GM19328 (cell line): ENCODE results near the gene AGO3.
A peak's percentile ranks its signal among the peaks of the same experiment; 100 is the strongest.
"Not testable (repeated sequence)": the region's sequence is repeated elsewhere in the genome, so short reads cannot be mapped to it uniquely, and the experiment has no call there.

Source experiments
- ATAC-seq: cut with Tn5 transposase; IDR thresholded peaks from one replicate; pipeline ENCODE4 v1.9.1; 2021; ENCODE audit warnings: mild to moderate bottlenecking, moderate library complexity; ENCODE audit not compliant: unreplicated experiment

Gene AGO3

DNA sequence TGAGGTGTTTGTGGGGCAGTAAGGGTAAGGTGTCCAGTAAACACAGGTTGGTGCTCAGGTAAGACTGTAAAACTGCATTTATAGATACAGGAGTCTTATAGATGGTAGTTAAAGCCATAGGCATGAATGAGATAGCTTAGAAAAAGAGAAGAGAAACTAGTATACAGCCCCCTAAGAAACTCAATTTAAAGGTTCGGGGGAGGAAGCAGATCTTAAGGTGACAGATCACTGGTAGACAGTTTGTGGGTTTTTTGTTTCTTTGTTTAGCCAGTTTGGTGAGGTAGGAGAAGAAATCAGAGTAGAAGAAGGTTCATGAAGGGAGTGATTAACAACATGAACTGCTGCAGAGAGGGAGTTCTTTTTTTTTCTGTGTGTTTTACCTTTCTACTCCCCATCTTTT lies 6.1 kb upstream of the AGO3 start:
- no peak for ATAC-seq

DNA sequence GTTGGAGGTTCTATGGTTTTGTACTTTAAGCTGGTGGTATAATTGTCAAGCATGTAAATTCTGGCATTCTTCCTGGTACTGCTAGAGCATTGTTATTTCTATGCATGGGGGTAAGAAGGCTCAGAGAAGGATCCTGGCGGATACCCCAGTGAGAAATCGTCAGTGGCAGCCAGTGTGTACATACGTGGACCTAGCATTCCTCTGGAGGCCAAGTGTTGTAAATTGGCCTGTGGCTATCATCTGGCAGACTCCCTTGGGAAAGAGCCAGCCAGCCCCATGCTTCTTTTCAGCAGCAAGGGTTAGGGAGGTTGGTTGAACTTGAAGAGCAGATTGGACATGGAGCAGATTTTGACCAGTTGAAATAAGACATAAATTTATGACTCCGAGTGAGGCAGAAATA lies 5.2 kb upstream of the AGO3 start:
- no peak for ATAC-seq

DNA sequence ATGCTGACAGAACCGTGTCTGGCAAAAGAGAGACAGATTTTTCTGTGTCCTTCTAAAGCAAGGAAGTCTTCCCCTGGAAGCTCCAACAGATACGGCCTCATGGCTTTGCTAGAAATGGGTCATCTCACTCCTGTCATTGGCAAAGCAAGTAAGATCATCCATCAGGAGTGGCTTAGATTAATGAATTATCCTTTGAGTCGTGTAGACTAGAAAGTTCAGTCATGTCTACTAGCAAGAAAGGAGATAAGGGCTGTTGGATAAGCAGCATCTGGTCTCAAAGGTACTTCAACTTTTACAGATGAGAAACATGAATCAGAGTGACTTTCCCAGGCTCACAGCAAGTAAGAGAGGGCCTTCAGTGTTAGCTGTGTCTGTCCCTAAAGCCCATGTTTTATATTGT lies 3.4 kb upstream of the AGO3 start:
- ATAC-seq = no peak

DNA sequence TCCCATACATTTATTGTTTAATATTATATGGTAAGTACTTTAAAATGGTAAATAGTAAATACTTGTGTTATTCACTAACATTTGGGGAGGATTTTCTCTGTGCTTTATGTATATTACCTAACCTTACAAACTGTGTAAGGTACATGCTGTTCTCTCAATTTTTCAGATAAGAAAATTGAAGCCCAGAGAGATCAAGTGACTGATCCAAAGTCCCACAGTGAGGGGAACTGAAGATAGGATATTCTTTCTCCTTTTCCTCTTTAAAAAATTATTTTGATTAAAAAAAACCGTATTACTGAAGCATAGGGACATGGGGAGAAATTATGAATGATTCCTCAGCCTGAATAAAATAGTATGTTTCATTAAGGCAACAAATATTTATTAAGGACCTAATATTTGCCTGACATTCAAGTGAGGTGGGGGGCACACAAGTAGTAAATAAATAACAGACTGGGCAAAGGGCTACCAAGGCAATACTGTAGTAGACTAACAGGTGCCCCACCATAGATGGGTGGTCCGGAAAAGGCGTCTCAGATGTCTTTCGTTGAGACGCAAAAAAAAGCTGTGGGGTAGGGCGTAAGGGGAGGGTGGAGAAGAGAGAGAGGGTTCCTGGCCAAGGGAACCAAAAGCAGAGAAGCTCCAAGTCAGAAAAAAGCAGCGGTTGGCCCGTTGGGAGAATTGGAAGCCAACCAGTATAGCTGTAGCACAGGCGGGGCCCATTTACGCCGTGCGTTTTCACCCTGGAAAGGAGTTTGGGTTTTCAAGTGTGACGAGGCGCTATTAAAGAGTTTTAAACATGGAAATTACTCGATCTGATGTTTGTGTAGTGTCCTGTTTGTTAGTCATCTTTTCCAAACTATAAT lies 944 bp upstream of the AGO3 start:
- no peak for ATAC-seq

DNA sequence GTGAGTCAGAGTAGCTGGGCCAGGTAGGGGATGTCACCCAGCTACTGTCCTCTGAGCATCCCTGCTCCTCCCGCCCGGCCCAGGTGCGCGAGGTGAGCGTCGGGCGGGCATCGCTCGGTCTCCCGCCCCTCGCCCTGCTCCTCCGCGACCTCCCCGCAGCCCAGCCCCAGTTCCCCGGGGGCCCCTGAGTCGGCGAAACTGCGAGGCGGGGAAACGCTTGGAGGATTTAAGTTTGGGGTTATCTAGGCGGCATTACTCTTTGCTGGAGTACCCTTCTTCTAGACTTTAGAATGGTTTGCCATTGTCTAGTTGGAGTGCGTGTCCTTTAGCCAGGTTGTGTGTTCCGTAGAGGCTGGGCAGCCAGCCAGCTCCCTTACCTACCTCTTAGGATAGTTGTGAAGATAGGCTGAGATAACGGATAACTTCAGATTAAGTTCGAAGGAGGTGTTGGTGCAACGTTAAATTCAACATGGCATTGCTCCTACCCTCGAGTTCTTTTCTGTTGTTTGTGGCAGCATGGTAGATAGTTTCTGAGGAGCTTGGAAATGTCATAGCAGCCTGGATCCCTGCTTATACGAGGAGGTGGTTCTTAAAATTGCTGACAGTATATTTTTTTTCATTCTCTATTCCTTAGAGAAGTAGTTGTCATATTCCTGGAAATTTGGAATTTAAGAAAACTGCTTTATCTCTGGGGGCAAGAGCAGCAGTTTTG lies 697 bp downstream of the AGO3 start:
- peak; percentile 29 for ATAC-seq

DNA sequence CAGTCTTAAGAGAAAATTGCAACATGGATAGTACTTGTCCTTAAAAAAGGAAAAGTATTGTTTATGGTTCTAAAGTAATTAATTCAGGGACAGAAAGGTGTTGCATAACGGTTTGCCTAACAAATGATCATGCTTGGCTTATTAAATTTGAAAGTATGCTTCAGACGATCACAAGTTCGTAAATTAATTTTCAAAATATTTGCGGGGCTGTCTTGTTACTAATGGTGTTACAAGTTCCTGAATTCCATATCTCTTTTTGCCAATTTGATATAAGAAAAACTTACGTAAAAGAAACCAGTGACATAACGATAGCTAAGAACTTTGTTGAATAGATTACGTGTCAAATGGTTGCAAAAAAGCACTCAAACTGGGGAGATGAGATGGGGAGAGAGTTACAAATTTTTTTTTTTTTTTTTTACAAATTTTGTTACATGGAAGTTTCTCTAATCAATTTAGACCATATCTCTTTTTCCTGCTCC lies 1.3 kb downstream of the AGO3 start:
- ATAC-seq = no peak

DNA sequence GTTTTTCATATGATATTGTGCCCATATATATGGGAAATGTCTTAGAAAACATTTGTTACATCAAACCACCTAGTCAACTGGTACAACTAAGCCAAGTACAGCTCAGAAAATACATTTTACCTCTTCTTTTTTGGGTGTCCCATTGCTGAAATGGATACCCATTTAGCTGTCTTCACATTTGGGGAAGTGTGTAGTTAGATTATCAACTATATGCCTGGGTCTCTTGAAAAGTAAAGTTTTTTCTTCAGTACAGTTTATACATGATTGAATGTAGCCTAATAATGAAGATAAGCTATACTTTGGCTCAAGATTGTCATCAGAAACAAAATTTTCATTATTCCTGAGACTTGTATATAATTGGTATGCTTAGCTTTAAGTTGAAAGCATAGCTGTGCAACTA lies 2.0 kb downstream of the AGO3 start:
- no peak for ATAC-seq

DNA sequence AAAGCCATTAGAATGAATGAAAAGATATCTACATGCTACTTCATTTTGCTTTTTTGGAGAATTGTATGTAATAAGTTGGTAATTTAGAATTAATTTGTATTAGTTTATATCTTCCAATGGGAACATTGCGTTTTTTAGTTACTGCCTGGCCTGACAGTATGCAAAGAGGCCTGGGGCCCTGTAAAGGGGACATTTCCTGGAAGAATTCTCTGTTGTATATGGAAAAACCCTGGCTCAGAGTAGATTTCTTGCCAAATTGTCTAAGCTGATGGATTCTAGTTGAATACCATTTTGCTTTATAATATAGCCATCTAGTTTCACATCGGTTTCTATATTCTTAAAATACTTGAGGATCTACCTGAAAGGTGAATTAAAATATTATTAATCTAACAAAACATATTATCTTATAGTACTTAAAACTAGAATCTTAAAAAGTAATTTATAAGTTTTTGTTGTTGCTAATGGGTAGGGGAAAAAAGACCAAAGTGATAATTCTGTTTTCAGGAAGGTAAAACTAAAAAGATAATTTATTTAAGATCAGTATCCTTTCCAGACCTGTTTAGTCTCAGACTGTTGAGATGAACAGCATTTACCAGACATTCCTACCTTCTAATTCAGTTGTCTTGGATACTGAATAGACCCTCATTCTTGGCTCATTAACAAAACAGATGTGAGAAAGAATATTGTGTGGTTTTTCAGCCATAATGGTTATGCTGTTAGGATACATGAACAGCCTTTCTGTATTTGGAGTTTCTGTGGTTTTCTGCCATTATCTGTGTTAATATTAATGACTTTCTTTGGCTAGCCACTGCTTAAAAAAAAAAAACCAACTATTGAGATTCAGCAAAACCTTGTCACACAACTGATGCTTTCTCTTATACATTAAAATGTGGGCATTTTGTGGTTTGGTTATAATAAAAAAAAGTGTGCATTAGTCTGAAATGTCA lies 4.8 kb downstream of the AGO3 start:
- no peak for ATAC-seq

DNA sequence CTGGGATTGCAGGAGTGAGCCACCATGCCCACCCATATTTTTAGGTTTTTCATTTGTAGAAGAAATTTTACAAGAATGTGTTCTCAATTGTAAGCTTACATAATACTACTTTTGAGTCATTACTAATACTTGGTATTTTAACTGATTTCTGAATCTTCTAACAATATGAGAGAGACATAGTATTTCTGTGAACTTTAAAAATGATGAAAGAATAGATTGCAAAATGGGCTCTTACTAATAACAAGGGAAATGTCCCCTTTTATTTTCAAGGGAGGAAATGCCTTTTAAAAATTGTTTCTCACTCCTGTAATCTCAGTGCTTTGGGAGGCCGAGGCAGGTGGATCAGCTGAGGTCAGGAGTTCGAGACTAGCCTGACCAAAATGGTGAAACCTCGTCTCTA lies 5.9 kb downstream of the AGO3 start:
- ATAC-seq = no peak

DNA sequence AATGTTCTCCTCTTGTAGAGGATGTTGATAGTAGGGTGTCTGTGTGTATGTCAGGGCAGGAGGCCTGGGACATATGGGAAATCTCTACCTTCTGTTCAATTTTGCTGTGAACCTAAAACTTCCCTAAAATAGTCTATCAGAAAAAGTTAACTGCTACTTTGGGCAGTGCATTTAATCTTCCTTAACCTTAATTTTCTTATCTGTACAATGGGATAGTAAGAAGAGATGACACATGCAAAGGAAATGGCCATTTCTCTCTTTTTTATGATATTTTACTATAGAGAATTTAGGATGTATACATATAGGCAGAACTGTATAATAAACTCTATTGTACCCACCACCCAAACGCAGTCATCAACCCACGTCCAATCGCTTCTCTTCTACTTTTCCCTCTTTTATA lies 8.6 kb downstream of the AGO3 start:
- no peak for ATAC-seq

DNA sequence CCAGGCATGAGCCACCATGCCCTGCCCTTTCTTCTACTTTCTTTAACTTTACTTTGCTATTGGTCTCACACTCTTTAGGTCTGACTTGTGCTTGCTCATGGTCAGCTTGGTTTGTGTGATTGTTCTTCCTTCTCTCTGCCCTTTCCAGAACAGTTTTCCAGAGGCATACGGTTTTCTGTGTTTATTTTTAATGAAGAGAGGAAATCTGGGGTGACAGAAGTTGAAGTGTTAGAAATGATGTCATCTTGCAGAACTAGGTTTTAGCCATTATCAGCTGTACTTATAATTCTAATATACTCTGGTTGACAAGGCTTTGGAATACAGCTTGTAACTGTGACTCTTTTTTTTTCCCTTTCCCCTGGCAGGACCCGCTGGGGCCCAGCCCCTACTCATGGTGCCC lies 14.4 kb downstream of the AGO3 start:
- no peak for ATAC-seq

DNA sequence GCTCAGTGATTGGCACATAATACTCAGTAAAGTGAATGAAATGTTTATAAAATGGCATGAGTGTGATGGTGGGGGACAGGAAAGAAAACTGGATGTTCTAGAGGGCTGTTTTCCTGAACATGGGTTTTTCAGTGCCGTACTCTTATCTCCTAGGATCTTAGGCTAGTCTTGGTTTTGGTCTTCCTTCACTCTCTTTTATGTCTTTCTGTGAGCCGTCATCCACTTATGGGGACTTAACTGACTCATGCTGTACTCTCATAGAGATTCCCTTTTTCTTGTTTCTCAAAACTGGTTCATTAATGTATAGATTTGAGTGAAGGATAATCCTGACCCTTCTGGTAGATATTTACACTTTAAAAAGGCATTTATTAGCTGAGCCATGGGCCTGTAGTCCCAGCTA lies 16.6 kb downstream of the AGO3 start:
- ATAC-seq = no peak

DNA sequence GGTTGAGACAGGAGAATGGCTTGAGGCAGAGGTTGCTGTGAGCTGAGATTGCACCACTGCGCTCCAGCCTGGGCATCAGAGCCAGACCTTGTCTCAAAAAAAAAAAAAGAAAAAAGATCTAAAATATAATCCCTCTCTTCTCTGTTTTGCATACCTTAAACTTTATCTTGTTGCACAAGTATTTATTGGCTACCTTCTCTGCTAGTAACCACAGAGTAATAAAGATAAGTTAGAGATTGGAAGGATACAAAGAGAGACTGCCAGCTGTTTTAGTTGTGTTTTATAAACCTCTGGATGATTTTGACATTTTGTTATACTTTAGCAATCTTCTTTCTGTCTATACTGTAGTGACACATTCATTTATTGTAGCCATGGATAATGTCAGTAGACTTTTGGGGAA lies 27.7 kb downstream of the AGO3 start:
- ATAC-seq = no peak

DNA sequence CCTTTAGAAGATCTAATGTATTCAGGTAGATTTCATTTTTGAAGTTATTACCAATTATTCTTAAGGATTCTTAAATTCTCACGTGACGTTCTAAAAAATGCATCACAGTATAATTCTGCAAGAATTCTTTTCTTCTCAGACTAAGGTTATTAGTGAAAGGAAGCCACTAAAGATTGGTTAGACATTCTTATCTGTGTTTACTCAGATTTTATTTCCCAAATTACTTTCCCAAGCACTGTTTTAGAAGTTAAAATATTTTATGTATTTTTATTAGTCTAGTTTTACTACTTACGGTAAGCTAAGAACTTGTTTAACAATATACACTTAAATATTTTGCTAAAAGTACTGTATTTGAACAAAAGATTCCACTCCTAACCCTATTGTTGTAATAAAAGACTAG lies 28.4 kb downstream of the AGO3 start:
- no peak for ATAC-seq

DNA sequence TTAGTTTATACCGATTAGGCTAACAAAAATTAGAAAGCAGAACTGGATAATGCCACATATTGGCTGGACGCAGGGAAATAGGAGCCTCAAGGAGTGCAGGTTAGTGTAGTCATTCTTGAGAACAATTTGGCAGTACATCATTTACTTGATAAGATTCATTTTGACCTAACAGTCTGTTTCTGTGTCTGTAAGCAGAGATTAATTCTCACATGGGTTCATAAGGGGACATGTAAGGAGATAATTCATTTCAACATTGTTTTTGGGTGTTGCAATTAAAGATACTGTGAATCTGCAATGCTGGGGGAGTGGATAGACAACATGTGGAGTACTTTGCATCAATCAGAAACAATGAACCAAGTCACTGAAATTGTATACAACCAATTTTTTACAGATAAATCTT lies 32.0 kb downstream of the AGO3 start:
- ATAC-seq = no peak

DNA sequence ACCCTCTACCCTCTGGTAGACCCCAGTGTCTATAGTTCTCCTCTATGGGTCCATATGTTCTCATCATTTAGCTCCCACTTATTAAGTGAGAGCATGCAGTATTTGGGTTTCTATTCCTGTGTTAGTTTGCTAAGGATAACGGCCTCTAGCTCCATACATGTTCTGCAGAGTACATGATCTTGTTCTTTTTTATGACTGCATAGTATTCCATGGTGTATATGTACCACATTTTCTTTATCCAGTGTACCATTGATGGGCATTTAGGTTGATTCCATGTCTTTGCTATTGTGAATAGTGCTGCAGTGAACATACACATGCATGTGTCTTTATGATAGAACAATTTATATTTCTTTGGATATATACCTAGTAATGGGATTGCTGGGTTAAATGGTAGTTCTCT lies 33.4 kb downstream of the AGO3 start:
- ATAC-seq = not testable (repeated sequence)

DNA sequence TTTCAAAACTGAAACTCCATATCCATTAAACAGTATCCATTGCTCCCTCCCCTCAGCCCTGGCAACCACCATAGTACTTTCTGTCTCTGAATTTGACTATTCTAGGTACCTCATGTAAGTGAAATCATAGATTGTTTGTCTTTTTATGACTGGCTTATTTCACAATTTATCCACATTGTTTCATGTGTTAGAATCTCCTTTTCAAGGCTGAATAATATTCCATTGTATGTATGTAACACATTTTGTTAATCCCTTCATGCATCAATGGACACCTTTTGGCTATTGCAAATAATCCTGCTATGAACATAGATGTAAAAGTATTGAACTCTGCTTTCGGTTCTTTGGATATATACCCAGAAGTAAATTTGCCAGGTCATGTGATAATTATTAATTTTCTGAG lies 37.5 kb downstream of the AGO3 start:
- ATAC-seq = no peak

DNA sequence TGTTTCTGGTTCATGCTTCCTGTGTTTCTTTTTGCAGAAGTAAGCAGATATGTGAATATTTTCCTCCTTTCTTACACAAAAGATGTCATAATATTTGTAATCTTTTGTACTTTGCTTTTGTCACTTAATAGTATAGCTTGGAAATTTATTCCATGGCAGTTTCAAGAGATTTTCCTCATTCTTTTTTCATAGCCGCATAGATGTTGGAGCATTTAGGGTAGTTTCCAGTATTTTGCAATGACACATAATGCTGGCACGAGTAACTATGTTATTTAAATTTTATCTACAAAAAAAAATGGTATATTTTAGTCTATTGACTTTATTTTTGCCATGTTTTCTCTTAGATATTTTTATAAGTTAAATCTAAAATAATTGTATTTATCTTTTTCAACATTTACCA lies 40.7 kb downstream of the AGO3 start:
- no peak for ATAC-seq

DNA sequence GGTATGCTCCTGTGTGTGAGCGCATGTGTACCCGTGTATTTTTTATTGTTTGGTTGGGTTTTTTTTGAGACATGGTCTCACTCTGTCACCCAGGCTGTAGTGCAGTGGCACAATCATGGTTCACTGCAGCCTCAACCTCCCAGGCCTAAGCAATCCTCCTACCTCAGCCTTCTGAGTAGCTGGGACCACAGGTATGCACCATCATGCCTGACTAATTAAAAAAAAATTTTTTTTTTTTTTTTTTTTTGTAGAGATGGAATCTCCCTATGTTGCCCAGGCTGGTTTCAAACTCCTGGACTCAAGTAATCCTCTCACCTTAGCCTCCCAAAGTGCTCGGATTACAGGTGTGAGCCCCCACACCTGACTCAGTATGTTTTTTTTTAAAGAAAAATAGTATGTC lies 41.7 kb downstream of the AGO3 start:
- ATAC-seq = not testable (repeated sequence)

DNA sequence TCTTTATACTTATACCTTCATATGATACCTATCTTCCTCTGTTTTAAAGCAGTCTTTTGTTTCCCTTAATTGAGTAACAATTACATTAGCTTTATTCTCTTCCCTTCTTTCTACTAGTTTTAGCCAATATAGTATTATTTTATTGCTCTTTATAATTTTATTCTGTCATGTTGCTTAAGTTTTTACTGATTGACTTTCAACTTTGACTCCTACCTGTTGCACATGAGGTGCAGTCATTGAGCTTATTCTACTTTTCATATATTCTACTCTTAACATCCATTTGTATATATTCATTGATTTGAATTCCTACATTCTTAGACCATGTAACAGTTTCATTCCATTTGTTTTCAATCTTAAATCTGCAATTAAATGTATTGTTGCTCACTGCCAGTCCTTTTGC lies 49.2 kb downstream of the AGO3 start:
- no peak for ATAC-seq

DNA sequence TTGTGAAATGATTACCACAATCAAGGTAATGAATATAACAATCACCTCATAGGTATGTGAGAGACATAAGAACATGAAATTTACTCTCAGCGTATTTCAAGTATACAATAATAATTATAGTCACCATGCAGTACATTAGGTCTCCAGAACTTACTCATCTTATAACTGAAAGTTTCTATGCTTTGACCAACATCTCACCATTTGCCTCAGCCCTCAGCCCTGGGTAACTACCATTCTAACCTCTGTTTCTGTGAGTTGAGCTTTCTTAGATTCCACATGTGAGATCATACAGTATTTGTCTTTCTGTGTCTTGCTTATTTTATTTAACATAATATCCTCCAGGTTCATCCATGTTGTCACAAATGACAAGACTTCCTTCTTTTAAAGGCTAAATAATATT lies 57.3 kb downstream of the AGO3 start:
- ATAC-seq = no peak
